HG02973 (cell line): Measurements from ENCODE around the gene DENND1A.
"Not testable (repeated sequence)": the region's sequence is repeated elsewhere in the genome, so short reads cannot be mapped to it uniquely, and the experiment has no call there.

Experiments
- ATAC-seq: cut with Tn5 transposase; IDR thresholded peaks from one replicate; pipeline ENCODE4 v1.9.1; 2021; ENCODE audit warnings: moderate library complexity; ENCODE audit not compliant: unreplicated experiment

The DENND1A gene

GRCh38 chr9:123335193-123335985, 594.5 kb downstream of the DENND1A start:
- ATAC-seq: no peak

- ATAC-seq: no peak
These were observed 595.3 kb downstream of the DENND1A start for GRCh38 chr9:123334639-123335038.

GRCh38 chr9:123333058-123333669, 596.8 kb downstream of the DENND1A start:
- not testable (repeated sequence) for ATAC-seq

- no peak for ATAC-seq
These were observed 598.4 kb downstream of the DENND1A start for GRCh38 chr9:123331346-123332060.
